Glutamatergic neuron (in vitro differentiated cells): ENCODE results near the gene ARID1B. TPM values are rescaled to one million over a fixed set of nuclear protein-coding genes. Genes with fewer than 3 reads are reported as not detected.

Experiments used
- DNase-seq: peaks from one replicate; pipeline ENCODE4 v3.0.0; 2022
- H3K27ac Mint-ChIP-seq: one replicate; pipeline ENCODE4 v1.8.0; 2020; ENCODE audit warnings: mild to moderate bottlenecking, mixed read lengths, inconsistent platforms; ENCODE audit not compliant: unreplicated experiment
- H3K27me3 Mint-ChIP-seq: one replicate; pipeline ENCODE4 v1.8.0; 2020; ENCODE audit warnings: mild to moderate bottlenecking, moderate library complexity, mixed read lengths, inconsistent platforms; ENCODE audit not compliant: unreplicated experiment
- H3K36me3 Mint-ChIP-seq: one replicate; pipeline ENCODE4 v1.8.0; 2020; ENCODE audit warnings: mild to moderate bottlenecking, mixed read lengths, inconsistent platforms; ENCODE audit not compliant: unreplicated experiment
- H3K4me1 Mint-ChIP-seq: one replicate; pipeline ENCODE4 v1.8.0; 2020; ENCODE audit warnings: mild to moderate bottlenecking, low read depth, mixed read lengths, inconsistent platforms; ENCODE audit not compliant: unreplicated experiment
- H3K4me3 Mint-ChIP-seq: one replicate; pipeline ENCODE4 v1.8.0; 2020; ENCODE audit warnings: mild to moderate bottlenecking, mixed read lengths, inconsistent platforms; ENCODE audit not compliant: unreplicated experiment
- H3K9me3 Mint-ChIP-seq: one replicate; pipeline ENCODE4 v1.8.0; 2020; ENCODE audit warnings: mild to moderate bottlenecking, moderate library complexity, mixed read lengths, inconsistent platforms; ENCODE audit not compliant: unreplicated experiment
- CTCF ChIP-seq: fragments of 200-600 bp; sonication (generic); IDR thresholded peaks from one replicate; pipeline ENCODE4 v1.5.0; 2021; ENCODE audit not compliant: partially characterized antibody, unreplicated experiment
- total RNA-seq: library from RNA; stranded (reverse); fragmentation: NEBNext Ultra II Directional; extraction: Animal tissue kit (Norgen Biotek cat#: 25700); gene quantifications from one replicate; pipeline ENCODE4 v1.2.1, GENCODE V29; 2021; ENCODE audit not compliant: unreplicated experiment

The ARID1B gene
- total RNA-seq, 1 donor from 2014 or later = 202 TPM

DNA sequence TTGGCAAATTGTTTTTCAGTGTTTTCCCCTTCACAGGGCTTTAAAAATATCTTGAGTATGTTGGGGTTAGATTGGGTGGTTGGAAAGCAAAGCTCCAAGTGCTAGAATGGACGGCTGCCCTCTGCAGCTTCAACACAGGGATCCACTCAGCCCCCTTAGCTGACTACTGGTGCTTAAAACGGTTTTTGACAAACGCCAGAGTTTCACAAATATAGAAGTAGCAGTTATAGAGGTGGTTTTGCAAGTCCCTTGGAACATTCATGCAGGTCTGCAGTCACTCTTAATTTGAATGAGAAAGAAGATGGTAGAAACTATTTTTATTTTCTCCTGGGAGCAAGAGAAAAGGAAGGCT is 175.9 kb downstream of the ARID1B start:
- H3K36me3 Mint-ChIP-seq = no peaks in the 10 kb centered on the region
- peaks cover 7% of the 10 kb centered on the region for H3K9me3 Mint-ChIP-seq
- DNase-seq = no peak
- H3K27ac Mint-ChIP-seq = peak overlapping the region; percentile 86
- TF ChIP-seq CTCF = no peak
- peak overlapping the region; percentile 78 for H3K4me3 Mint-ChIP-seq
- H3K27me3 Mint-ChIP-seq = no peaks in the 10 kb centered on the region
- H3K4me1 Mint-ChIP-seq = peaks cover 48% of the 10 kb centered on the region

- Mint-ChIP-seq H3K9me3 (peaks cover 7% of the 10 kb centered on the region), H3K27ac (peak overlapping the region; percentile 86), H3K27me3 (no peaks in the 10 kb centered on the region), H3K36me3 (no peaks in the 10 kb centered on the region), H3K4me3 (peak overlapping the region; percentile 78), H3K4me1 (peaks cover 51% of the 10 kb centered on the region)
- TF ChIP-seq CTCF = no peak
- DNase-seq = no peak
Measured at GRCh38 chr6:156953479-156954146, 176.4 kb downstream of the ARID1B start.

- no peak for TF ChIP-seq CTCF
- Mint-ChIP-seq H3K27ac (no peak overlapping the region), H3K36me3 (no peaks in the 10 kb centered on the region), H3K4me3 (no peak overlapping the region), H3K9me3 (peaks cover 7% of the 10 kb centered on the region), H3K27me3 (no peaks in the 10 kb centered on the region), H3K4me1 (peaks cover 50% of the 10 kb centered on the region)
- no peak for DNase-seq
Measured at GRCh38 chr6:156954191-156954590, 177.0 kb downstream of the ARID1B start.

DNA sequence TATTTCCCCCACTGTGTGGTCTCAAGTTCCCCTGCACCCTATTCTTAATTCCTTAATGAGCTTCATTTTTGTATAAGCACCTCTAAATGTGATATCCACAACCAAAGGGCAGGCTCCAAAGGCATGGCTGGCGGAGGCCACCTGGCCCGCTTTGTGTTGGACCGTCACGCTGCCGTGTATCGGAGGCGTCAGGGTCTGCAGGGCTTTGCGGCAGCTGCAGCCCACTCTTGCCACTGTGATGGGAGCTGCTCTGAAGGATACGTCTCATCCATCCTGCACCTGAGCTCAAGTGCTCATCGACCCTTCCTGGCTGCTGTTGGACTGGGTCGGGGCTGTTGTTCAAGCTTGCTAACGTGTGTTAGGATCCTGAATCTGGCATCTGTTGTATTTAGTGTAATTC is 177.6 kb downstream of the ARID1B start:
- Mint-ChIP-seq H3K27me3 (no peaks in the 10 kb centered on the region), H3K9me3 (peaks cover 7% of the 10 kb centered on the region), H3K36me3 (no peaks in the 10 kb centered on the region), H3K4me1 (peaks cover 50% of the 10 kb centered on the region), H3K27ac (peak overlapping the region; percentile 74), H3K4me3 (peak overlapping the region; percentile 77)
- DNase-seq = no peak
- no peak for TF ChIP-seq CTCF

GRCh38 chr6:156955494-156956183 is 178.5 kb downstream of the ARID1B start:
- H3K4me1 Mint-ChIP-seq = peaks cover 47% of the 10 kb centered on the region
- no peak for DNase-seq
- no peaks in the 10 kb centered on the region for H3K27me3 Mint-ChIP-seq
- no peaks in the 10 kb centered on the region for H3K36me3 Mint-ChIP-seq
- peaks cover 3% of the 10 kb centered on the region for H3K9me3 Mint-ChIP-seq
- H3K4me3 Mint-ChIP-seq = no peak overlapping the region
- H3K27ac Mint-ChIP-seq = peak overlapping the region; percentile 74
- TF ChIP-seq CTCF = no peak
